GM19395 (cell line): ENCODE results near the gene SIK3.
A peak's percentile ranks its signal among the peaks of the same experiment; 100 is the strongest.
"Not testable (repeated sequence)": the region's sequence is repeated elsewhere in the genome, so short reads cannot be mapped to it uniquely, and the experiment has no call there.

Experiments used
- ATAC-seq: cut with Tn5 transposase; IDR thresholded peaks from one replicate; pipeline ENCODE4 v1.9.1; 2021; ENCODE audit warnings: mild to moderate bottlenecking, moderate library complexity; ENCODE audit not compliant: unreplicated experiment

SIK3 gene

GRCh38 chr11:117050121-117050520 is 48.1 kb downstream of the SIK3 start:
- not testable (repeated sequence) for ATAC-seq

- ATAC-seq = not testable (repeated sequence)
Observed at GRCh38 chr11:117046627-117047026, 51.6 kb downstream of the SIK3 start.

GRCh38 chr11:117045956-117046355 is 52.3 kb downstream of the SIK3 start:
- no peak for ATAC-seq

- ATAC-seq = no peak
Observed at GRCh38 chr11:117045196-117045595, 53.0 kb downstream of the SIK3 start.

GRCh38 chr11:117044287-117045035 is 53.8 kb downstream of the SIK3 start:
- ATAC-seq = no peak

- no peak for ATAC-seq
Observed at GRCh38 chr11:117042689-117043088, 55.5 kb downstream of the SIK3 start.

- no peak for ATAC-seq
Observed at GRCh38 chr11:117039900-117040299, 58.3 kb downstream of the SIK3 start.

- no peak for ATAC-seq
Observed at GRCh38 chr11:117039270-117039669, 59.0 kb downstream of the SIK3 start.

GRCh38 chr11:117037975-117038350 is 60.3 kb downstream of the SIK3 start:
- no peak for ATAC-seq

GRCh38 chr11:117037279-117037974 is 60.8 kb downstream of the SIK3 start:
- no peak for ATAC-seq

- no peak for ATAC-seq
Observed at GRCh38 chr11:117034901-117035300, 63.3 kb downstream of the SIK3 start.

- no peak for ATAC-seq
Observed at GRCh38 chr11:117026593-117027330, 71.5 kb downstream of the SIK3 start.

- ATAC-seq = not testable (repeated sequence)
Observed at GRCh38 chr11:117023707-117024106, 74.5 kb downstream of the SIK3 start.

- ATAC-seq = no peak
Observed at GRCh38 chr11:117023178-117023577, 75.0 kb downstream of the SIK3 start.

- no peak for ATAC-seq
Observed at GRCh38 chr11:117022526-117022925, 75.7 kb downstream of the SIK3 start.

- ATAC-seq = peak; percentile 44
Observed at GRCh38 chr11:117020869-117021564, 77.2 kb downstream of the SIK3 start.

- peak; percentile 44 for ATAC-seq
Observed at GRCh38 chr11:117020287-117020686, 77.9 kb downstream of the SIK3 start.

GRCh38 chr11:117019871-117020270 is 78.4 kb downstream of the SIK3 start:
- ATAC-seq = no peak

GRCh38 chr11:117017456-117017855 is 80.8 kb downstream of the SIK3 start:
- no peak for ATAC-seq

- no peak for ATAC-seq
Observed at GRCh38 chr11:117016747-117017146, 81.5 kb downstream of the SIK3 start.

- ATAC-seq = no peak
Observed at GRCh38 chr11:117016246-117016645, 82.0 kb downstream of the SIK3 start.
